A549 (cell line): ENCODE measurements around the gene CHRNA4. TPM values are rescaled to one million over a fixed set of nuclear protein-coding genes. Genes with fewer than 3 reads are reported as not detected.

ENCODE experiments used
- ATAC-seq, 2 experiments: fragments of 200-7000 bp in 1 of 2; fragments of >200 bp in 1 of 2; cut with Nextera tagmentation in 1 of 2; cut with Tn5 transposase in 1 of 2; 3 replicates each; pipeline versions ENCODE4 v1.8.0 to v1.9.1; 2018 to 2020; ENCODE audit warnings: mild to moderate bottlenecking in 1 of 2, moderate library complexity in 1 of 2
- CTCF ChIA-PET: fragments of 300-600 bp; sonication (Branson Sonifier 250); formaldehyde crosslinking; extraction: SDS; loops from one replicate; lab custom pipeline; 2021; ENCODE audit warnings: antibody characterized with exemption, inconsistent platforms; lab: Yijun Ruan, JAX
- POLR2A ChIA-PET: fragments of 350-600 bp; formaldehyde crosslinking; extraction: SDS; loops from one replicate; lab custom pipeline; 2021; ENCODE audit warnings: antibody characterized with exemption, inconsistent platforms; lab: Yijun Ruan, JAX
- DNase-seq, 2 experiments: peaks; one replicate each; pipeline versions ENCODE4 v3.0.0 to v3.0.0-alpha.2; 2011 to 2016; ENCODE audit warnings: low read depth in 1 of 2, low spot score in 1 of 2
- FAIRE-seq: peaks from 2 replicates; lab custom pipeline; 2011; peaks lifted over from hg19 to GRCh38; lab: Jason Lieb, UNC
- H3K27ac ChIP-seq, 2 experiments: fragments of >200 bp; sonication (Bioruptor Twin); formaldehyde crosslinking; 3 replicates each; pipeline ENCODE4 v1.5.1; 2016 to 2017
- H3K4me1 ChIP-seq: fragments of >200 bp; sonication (Bioruptor Twin); formaldehyde crosslinking; 3 replicates; pipeline ENCODE4 v1.6.1; 2016
- H3K4me2 ChIP-seq: fragments of >200 bp; sonication (Bioruptor Twin); formaldehyde crosslinking; 3 replicates; pipeline ENCODE4 v1.6.1; 2016
- H3K4me3 ChIP-seq: fragments of >200 bp; sonication (Bioruptor Twin); formaldehyde crosslinking; 3 replicates; pipeline ENCODE4 v1.5.1; 2016
- H3K9me3 ChIP-seq: fragments of >200 bp; sonication (Bioruptor Twin); formaldehyde crosslinking; 3 replicates; pipeline ENCODE4 v1.6.1; 2016
- BHLHE40 ChIP-seq: IDR thresholded peaks from 2 replicates; pipeline ENCODE4 v1.6.1; 2012; ENCODE audit warnings: low read depth, low read length, inconsistent platforms
- CHD2 ChIP-seq: fragments of 150-350 bp; IDR thresholded peaks from 2 replicates; pipeline ENCODE4 v1.6.1; 2014; ENCODE audit warnings: low read length; ENCODE audit not compliant: partially characterized antibody
- CTCF ChIP-seq: fragments of >200 bp; sonication (Bioruptor Twin); formaldehyde crosslinking; IDR thresholded peaks from 3 replicates; pipeline ENCODE4 v1.5.1; 2016
- E2F6 ChIP-seq: IDR thresholded peaks from 2 replicates; pipeline ENCODE4 v1.6.1; 2012; ENCODE audit warnings: low read depth, borderline replicate concordance
- FOSB ChIP-seq: fragments of 250-450 bp; sonication (Bioruptor Pico); IDR thresholded peaks from 2 replicates; pipeline ENCODE4 v1.5.0; 2020; ENCODE audit warnings: mild to moderate bottlenecking, moderate library complexity
- FOSL2 ChIP-seq, 2 experiments: fragments of 450-650 bp in 1 of 2; fragments of >200 bp in 1 of 2; sonication (Bioruptor Twin) in 1 of 2; formaldehyde crosslinking; IDR thresholded peaks; 2 replicates each; pipeline versions ENCODE4 v1.5.0 to v1.6.1; 2016 to 2020; ENCODE audit warnings: mild to moderate bottlenecking in 1 of 2, moderate library complexity in 1 of 2
- HOXB5 ChIP-seq: fragments of 250-450 bp; sonication (Bioruptor Pico); IDR thresholded peaks from 2 replicates; pipeline ENCODE4 v1.5.0; 2020; ENCODE audit warnings: mild to moderate bottlenecking, moderate library complexity
- JUNB ChIP-seq: fragments of >200 bp; sonication (Bioruptor Twin); formaldehyde crosslinking; IDR thresholded peaks from 2 replicates; pipeline ENCODE4 v1.6.1; 2016
- MAFK ChIP-seq: fragments of 450-650 bp; IDR thresholded peaks from 2 replicates; pipeline ENCODE4 v1.6.1; 2014; ENCODE audit not compliant: partially characterized antibody
- MAX ChIP-seq: IDR thresholded peaks from 2 replicates; pipeline ENCODE4 v1.6.1; 2012
- NFE2L2 ChIP-seq: fragments of 150-350 bp; conservative IDR thresholded peaks from 2 replicates; pipeline ENCODE4 v1.6.1; 2014; ENCODE audit warnings: low read length
- PBX3 ChIP-seq: IDR thresholded peaks from 2 replicates; pipeline ENCODE4 v1.6.1; 2012
- RAD21 ChIP-seq, 2 experiments: fragments of >200 bp in 1 of 2; sonication (Bioruptor Twin) in 1 of 2; formaldehyde crosslinking in 1 of 2; IDR thresholded peaks in 1 of 2; conservative IDR thresholded peaks in 1 of 2; 2 replicates in 1 of 2; 3 replicates in 1 of 2; pipeline ENCODE4 v1.6.1; 2012 to 2018; ENCODE audit warnings: inconsistent platforms in 1 of 2
- RNF2 ChIP-seq: fragments of 200-600 bp; sonication (generic); IDR thresholded peaks from 2 replicates; pipeline ENCODE4 v1.6.1; 2016; ENCODE audit warnings: low read depth, mild to moderate bottlenecking, antibody characterized with exemption, moderate library complexity, borderline replicate concordance
- SREBF2 ChIP-seq: fragments of 450-650 bp; IDR thresholded peaks from 2 replicates; pipeline ENCODE4 v1.6.1; 2014; ENCODE audit warnings: mild to moderate bottlenecking, moderate library complexity
- ZC3H11A ChIP-seq: fragments of 450-650 bp; IDR thresholded peaks from 2 replicates; pipeline ENCODE4 v1.6.1; 2014; ENCODE audit warnings: antibody characterized with exemption, mild to moderate bottlenecking
- ZFP36 ChIP-seq: fragments of 450-650 bp; IDR thresholded peaks from 2 replicates; pipeline ENCODE4 v1.6.1; 2014; ENCODE audit warnings: borderline replicate concordance; ENCODE audit not compliant: partially characterized antibody
- ZNF302 ChIP-seq: fragments of 250-450 bp; sonication (Bioruptor Pico); IDR thresholded peaks from 2 replicates; pipeline ENCODE4 v1.9.0; 2021; ENCODE audit warnings: inconsistent platforms, mild to moderate bottlenecking, moderate library complexity
- WGBS: methylation state at CpG from one replicate; pipeline ENCODE4 v1.1.6; 2017; ENCODE audit errors: missing lambda C conversion rate; 5-methylcytosine and 5-hydroxymethylcytosine counted together
- polyA plus RNA-seq, 4 experiments: library from polyadenylated mRNA; depleted of rRNA in 3 of 4; stranded (reverse); fragments of >200 nt; fragmentation: RNase III in 1 of 4; extraction: RNeasy Plus Mini Kit Qiagen cat#74134 plus additional on column Dnase treatment in 1 of 4; gene quantifications; 2 replicates in 3 of 4; 3 replicates in 1 of 4; pipeline ENCODE4 v1.2.3, GENCODE V29; 2011 to 2017

The CHRNA4 gene
- polyA plus RNA-seq, 2 of the 4 experiments (the other 2 are of a cell fraction), result 0.03 to 0.23 TPM

DNA sequence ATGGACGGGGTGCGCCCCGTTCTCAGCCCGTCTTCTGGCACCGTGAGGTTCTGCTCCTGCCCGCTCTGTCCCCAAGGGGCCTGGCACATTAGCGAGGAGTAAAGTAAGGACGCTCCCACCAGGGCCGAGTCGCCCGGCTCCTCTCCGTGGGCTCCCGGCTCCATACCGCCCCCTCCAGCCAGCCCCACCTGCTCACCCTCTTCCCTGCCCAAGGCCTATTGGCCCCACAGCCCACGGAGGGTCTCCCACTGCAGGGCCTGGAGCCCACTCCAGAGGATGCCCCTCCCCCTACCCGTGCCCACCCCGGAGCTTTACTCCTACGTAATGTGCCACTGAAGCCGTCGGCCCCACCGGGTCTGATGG lies 47.5 kb upstream of the CHRNA4 start:
- H3K4me3 ChIP-seq, result no peak overlapping the region
- H3K4me1 ChIP-seq, result no peaks in the 10 kb centered on the region
- no peak overlapping the region for H3K27ac ChIP-seq
- no peak for ATAC-seq
- H3K4me2 ChIP-seq, result no peak overlapping the region
- TF ChIP-seq FOSL2 (IDR thresholded peaks at IDR 0.05), result no peak
- no peak for TF ChIP-seq FOSL2 (CRISPR knock-in tag; IDR thresholded peaks at IDR 0.05)
- no peak for TF ChIP-seq E2F6
- TF ChIP-seq JUNB, result no peak
- TF ChIP-seq RNF2, result no peak
- no peak for TF ChIP-seq BHLHE40
- no peak for TF ChIP-seq MAX
- TF ChIP-seq CTCF, result no peak
- TF ChIP-seq NFE2L2, result no peak
- no peak for TF ChIP-seq HOXB5 (CRISPR knock-in tag)
- TF ChIP-seq ZNF302, result no peak
- no peak for TF ChIP-seq SREBF2
- TF ChIP-seq CHD2, result no peak
- no peak for TF ChIP-seq ZFP36
- TF ChIP-seq FOSB (CRISPR knock-in tag), result no peak
- 72% methylated on average over 15 of the region's 21 CpGs for WGBS
- no peak for FAIRE-seq
- CTCF ChIA-PET, result interaction anchor here (1.3 to 2.2 kb wide), 3 partner anchors 20 to 99 kb away, joined by 3 to 10 read pairs (median 4); no protein-coding TSS in a partner anchor
- POLR2A ChIA-PET, result no interaction called here
- DNase-seq, result no peak
- H3K9me3 ChIP-seq, result no peaks in the 10 kb centered on the region

DNA sequence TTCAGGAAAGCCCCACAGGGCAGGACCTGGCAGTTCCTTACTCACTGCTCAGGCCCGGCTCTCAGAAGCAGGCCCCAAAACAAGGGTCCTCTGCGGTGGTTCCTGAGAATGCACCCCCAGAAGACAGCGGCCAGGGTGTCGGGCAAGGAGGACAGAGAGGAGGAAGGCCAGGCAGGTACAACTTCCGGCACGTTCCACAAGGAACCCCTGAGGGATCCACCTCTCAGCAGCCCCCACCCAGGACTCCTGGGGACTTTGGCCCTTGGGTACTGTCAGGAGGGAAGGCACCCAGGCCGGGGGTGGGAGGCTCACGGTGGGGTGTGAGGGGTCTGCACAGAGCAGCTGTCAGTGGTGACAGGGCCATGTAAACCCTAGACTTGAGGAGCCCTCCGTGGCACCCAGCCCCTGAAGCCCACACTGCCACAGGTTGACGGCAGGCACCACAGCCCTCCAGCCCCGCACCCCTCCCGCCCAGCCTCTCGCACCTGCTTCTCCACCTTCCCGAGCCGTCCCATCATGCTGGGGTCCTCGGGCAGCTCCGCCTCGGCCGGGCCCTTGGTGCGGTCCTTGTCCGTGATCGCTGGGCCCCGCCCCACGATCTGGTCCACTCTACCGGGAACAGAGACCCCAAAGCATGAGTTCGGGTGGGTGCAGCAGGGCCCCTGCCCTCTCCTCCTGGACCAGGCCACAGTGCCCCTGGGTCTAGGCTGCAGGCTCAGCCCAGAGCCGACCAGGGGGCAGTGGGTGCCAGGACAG lies 47.0 kb upstream of the CHRNA4 start:
- H3K4me2 ChIP-seq, result no peak overlapping the region

More for the DNA sequence above, 47.0 kb upstream of the CHRNA4 start:
- no peak overlapping the region for H3K4me3 ChIP-seq
- ChIA-PET CTCF (interaction anchor here (1.3 to 2.2 kb wide), 2 partner anchors 20 to 98 kb away, joined by 3 to 10 read pairs; no protein-coding TSS in a partner anchor), POLR2A (no interaction called here)
- no peaks in the 10 kb centered on the region for H3K9me3 ChIP-seq
- ATAC-seq (no peak), FAIRE-seq (no peak), DNase-seq (no peak)
- H3K27ac ChIP-seq, result no peak overlapping the region
- no peak for TF ChIP-seq MAFK
- TF ChIP-seq E2F6, result no peak
- no peak for TF ChIP-seq CHD2
- no peak for TF ChIP-seq ZC3H11A
- no peak for TF ChIP-seq PBX3
- TF ChIP-seq CTCF, result no peak
- no peak for TF ChIP-seq RAD21 (conservative IDR thresholded peaks at IDR 0.05 in 1 of 2, IDR thresholded peaks at IDR 0.05 in 1 of 2)
- 69% methylated on average over 12 of the region's 27 CpGs for WGBS
- no peaks in the 10 kb centered on the region for H3K4me1 ChIP-seq
